OCI-LY1 (cell line): ENCODE results near the gene SERPINB12.

Source experiments
- H2AFZ ChIP-seq: fragments of 200-600 bp; sonication (generic), shearing (Covaris generic); 2 replicates; pipeline ENCODE4 v1.6.0; 2014; ENCODE audit warnings: antibody characterized with exemption, mild to moderate bottlenecking, low read length
- H3F3A ChIP-seq: fragments of 200-600 bp; sonication (generic), shearing (Covaris generic); 2 replicates; pipeline ENCODE4 v1.6.0; 2014; ENCODE audit warnings: mild to moderate bottlenecking, antibody characterized with exemption, low read length, moderate library complexity; ENCODE audit not compliant: insufficient read depth
- H3K27ac ChIP-seq: fragments of 200-600 bp; sonication (generic); 2 replicates; pipeline ENCODE4 v1.5.1; 2014; ENCODE audit warnings: low read length, mixed run types, mild to moderate bottlenecking, low read depth; ENCODE audit not compliant: poor library complexity, severe bottlenecking
- H3K27me3 ChIP-seq: fragments of 200-600 bp; sonication (generic); 2 replicates; pipeline ENCODE4 v1.6.0; 2014; ENCODE audit warnings: antibody characterized with exemption, mild to moderate bottlenecking, low read length, moderate library complexity; ENCODE audit not compliant: insufficient read depth
- H3K36me3 ChIP-seq: fragments of 200-600 bp; sonication (generic); 2 replicates; pipeline ENCODE4 v1.6.1; 2014; ENCODE audit warnings: mild to moderate bottlenecking, antibody characterized with exemption, low read length, moderate library complexity, mixed read lengths; ENCODE audit not compliant: insufficient read depth
- H3K4me1 ChIP-seq: fragments of 200-600 bp; sonication (generic); 2 replicates; pipeline ENCODE4 v1.5.1; 2014; ENCODE audit warnings: mild to moderate bottlenecking, low read length, moderate library complexity; ENCODE audit not compliant: insufficient read depth, severe bottlenecking
- H3K4me2 ChIP-seq: fragments of 200-600 bp; sonication (generic), shearing (Covaris generic); 2 replicates; pipeline ENCODE4 v1.6.1; 2014; ENCODE audit warnings: low read length
- H3K4me3 ChIP-seq: fragments of 200-600 bp; sonication (generic); 2 replicates; pipeline ENCODE4 v1.5.1; 2014; ENCODE audit warnings: low read length, low read depth, mild to moderate bottlenecking, mixed read lengths; ENCODE audit not compliant: poor library complexity, severe bottlenecking
- H3K79me2 ChIP-seq: fragments of 200-600 bp; shearing (Covaris generic); 2 replicates; pipeline ENCODE4 v1.6.1; 2016; ENCODE audit warnings: mixed run types, low read length, mixed read lengths; ENCODE audit not compliant: insufficient read depth
- H3K9ac ChIP-seq: fragments of 200-600 bp; sonication (generic), shearing (Covaris generic); 2 replicates; pipeline ENCODE4 v1.6.1; 2014; ENCODE audit warnings: mild to moderate bottlenecking, low read length, mixed read lengths
- H3K9me2 ChIP-seq: fragments of 200-600 bp; sonication (generic), shearing (Covaris generic); 2 replicates; pipeline ENCODE4 v1.6.1; 2014; ENCODE audit warnings: low read depth, mild to moderate bottlenecking, low read length, mixed read lengths
- H3K9me3 ChIP-seq: fragments of 200-600 bp; shearing (Covaris generic); 2 replicates; pipeline ENCODE4 v1.6.1; 2014; ENCODE audit warnings: low read length, mixed read lengths
- H4K20me1 ChIP-seq: fragments of 200-600 bp; sonication (generic), shearing (Covaris generic); 2 replicates; pipeline ENCODE4 v1.6.0; 2016; ENCODE audit warnings: mild to moderate bottlenecking, low read length; ENCODE audit not compliant: insufficient read depth
- EZH2 ChIP-seq: fragments of 200-600 bp; sonication (generic), shearing (Covaris generic); IDR thresholded peaks from 2 replicates; pipeline ENCODE4 v1.8.0; 2017; ENCODE audit warnings: borderline replicate concordance, mixed run types, mild to moderate bottlenecking, antibody characterized with exemption, low read length, moderate library complexity, mixed read lengths
- TF ChIP-seq, protein P1 (sequence below): fragments of 200-600 bp; sonication (generic), shearing (Covaris generic); IDR thresholded peaks from 2 replicates; pipeline ENCODE4 v1.5.1; 2017; ENCODE audit warnings: mild to moderate bottlenecking, antibody characterized with exemption, low read length, moderate library complexity, mixed read lengths

Gene SERPINB12

DNA sequence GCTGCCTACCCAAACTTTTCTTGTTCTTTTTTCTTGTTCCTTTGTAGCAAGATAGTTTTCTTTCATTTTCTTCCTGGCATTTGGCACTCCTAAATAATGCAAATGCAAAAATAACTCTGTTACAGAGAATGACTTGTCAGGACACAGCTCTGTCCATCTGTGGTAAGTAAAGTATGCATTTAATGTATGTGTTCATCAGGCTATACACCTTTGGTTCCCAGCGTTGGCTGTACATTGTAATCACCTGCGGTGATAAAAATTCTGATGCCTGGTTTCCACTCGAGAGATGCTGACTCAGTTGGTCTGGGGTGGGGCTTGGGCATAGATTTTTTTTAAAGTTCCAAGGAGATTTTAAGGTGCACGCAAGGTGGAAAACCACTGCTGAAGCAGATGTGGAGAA is 44.8 kb downstream of the SERPINB12 start, which contains the start of gene SERPINB13:
TSS of gene SERPINB13 (plus strand) at position 378 of the 400 bp plus-strand sequence. CDS start 1,325 bp downstream, outside the sequence.
- Histone ChIP-seq H3F3A (no peaks in the 10 kb centered on the region), H3K4me1 (no peaks in the 10 kb centered on the region), H3K9ac (no peak within 1 kb of the TSS), H3K79me2 (no peaks in the 10 kb centered on the region), H3K9me2 (no peaks in the 10 kb centered on the region), H3K9me3 (no peaks in the 10 kb centered on the region), H3K4me3 (no peak within 1 kb of the TSS), H3K27me3 (no peaks in the 10 kb centered on the region), H3K36me3 (no peaks in the 10 kb centered on the region), H3K4me2 (no peak within 1 kb of the TSS), H2AFZ (no peak within 1 kb of the TSS), H4K20me1 (no peaks in the 10 kb centered on the region), H3K27ac (no peak within 1 kb of the TSS)
- TF ChIP-seq, protein P1, sequence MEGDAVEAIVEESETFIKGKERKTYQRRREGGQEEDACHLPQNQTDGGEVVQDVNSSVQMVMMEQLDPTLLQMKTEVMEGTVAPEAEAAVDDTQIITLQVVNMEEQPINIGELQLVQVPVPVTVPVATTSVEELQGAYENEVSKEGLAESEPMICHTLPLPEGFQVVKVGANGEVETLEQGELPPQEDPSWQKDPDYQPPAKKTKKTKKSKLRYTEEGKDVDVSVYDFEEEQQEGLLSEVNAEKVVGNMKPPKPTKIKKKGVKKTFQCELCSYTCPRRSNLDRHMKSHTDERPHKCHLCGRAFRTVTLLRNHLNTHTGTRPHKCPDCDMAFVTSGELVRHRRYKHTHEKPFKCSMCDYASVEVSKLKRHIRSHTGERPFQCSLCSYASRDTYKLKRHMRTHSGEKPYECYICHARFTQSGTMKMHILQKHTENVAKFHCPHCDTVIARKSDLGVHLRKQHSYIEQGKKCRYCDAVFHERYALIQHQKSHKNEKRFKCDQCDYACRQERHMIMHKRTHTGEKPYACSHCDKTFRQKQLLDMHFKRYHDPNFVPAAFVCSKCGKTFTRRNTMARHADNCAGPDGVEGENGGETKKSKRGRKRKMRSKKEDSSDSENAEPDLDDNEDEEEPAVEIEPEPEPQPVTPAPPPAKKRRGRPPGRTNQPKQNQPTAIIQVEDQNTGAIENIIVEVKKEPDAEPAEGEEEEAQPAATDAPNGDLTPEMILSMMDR, result no peak
- TF ChIP-seq EZH2, result no peak

DNA sequence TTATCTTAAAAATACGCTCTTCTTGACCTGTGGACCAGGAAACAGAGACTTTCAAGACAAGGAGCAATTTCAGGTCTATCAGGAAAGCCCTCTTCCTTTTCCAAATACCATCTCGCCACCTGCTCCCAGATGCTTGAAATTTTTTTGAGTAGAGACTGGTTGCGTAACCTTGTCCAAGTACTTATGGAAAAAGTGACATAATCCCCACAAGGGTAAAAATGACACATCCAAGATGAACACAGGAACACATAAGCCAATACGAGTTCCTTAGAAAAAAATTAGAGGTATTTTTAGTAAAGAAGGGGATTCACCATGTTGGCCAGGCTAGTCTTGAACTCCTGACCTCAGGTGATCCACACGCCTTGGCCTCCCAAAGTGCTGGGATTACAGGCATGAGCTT is 46.7 kb downstream of the SERPINB12 start:
- Histone ChIP-seq H3F3A (no peaks in the 10 kb centered on the region), H2AFZ (no peak overlapping the region), H3K27ac (no peak overlapping the region), H3K9me2 (no peaks in the 10 kb centered on the region), H3K4me3 (no peak overlapping the region), H3K27me3 (no peaks in the 10 kb centered on the region), H3K36me3 (no peaks in the 10 kb centered on the region), H3K79me2 (no peaks in the 10 kb centered on the region), H3K4me1 (no peaks in the 10 kb centered on the region), H3K4me2 (no peak overlapping the region), H3K9ac (no peak overlapping the region), H4K20me1 (no peaks in the 10 kb centered on the region), H3K9me3 (no peaks in the 10 kb centered on the region)
- TF ChIP-seq EZH2, result no peak
- TF ChIP-seq, protein P1, result no peak

DNA sequence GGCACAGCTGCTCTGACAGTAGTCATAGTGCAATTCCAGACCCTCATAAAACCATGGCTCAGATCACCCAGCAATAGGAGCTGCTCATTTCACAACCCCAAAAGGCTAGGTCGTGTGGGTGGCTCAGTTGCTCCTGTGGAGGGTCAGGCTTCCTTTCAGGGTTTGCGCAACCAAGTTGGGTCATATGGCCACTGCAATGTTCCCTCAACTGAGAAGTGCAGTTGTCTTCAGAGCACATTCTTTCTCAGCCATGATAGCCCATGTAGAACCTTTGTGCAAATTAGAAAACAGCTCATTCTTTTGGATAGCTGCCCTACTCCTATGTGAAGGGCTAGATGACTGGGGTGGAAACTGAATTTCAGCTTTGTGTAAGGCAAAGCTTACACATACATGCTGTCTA is 48.2 kb downstream of the SERPINB12 start:
- no peaks in the 10 kb centered on the region for H3K4me1 ChIP-seq
- no peaks in the 10 kb centered on the region for H3F3A ChIP-seq
- H2AFZ ChIP-seq, result no peak overlapping the region
- H3K36me3 ChIP-seq, result no peaks in the 10 kb centered on the region
- H3K27me3 ChIP-seq, result no peaks in the 10 kb centered on the region
- no peaks in the 10 kb centered on the region for H3K9me3 ChIP-seq
- no peaks in the 10 kb centered on the region for H4K20me1 ChIP-seq
- no peaks in the 10 kb centered on the region for H3K9me2 ChIP-seq
- no peak overlapping the region for H3K4me3 ChIP-seq
- H3K4me2 ChIP-seq, result no peak overlapping the region
- no peak overlapping the region for H3K27ac ChIP-seq
- no peak for TF ChIP-seq EZH2
- TF ChIP-seq, protein P1, result no peak
- no peaks in the 10 kb centered on the region for H3K79me2 ChIP-seq
- H3K9ac ChIP-seq, result no peak overlapping the region
